Measurements from ENCODE around the gene CENPE. TPM values are rescaled to one million over a fixed set of nuclear protein-coding genes. Genes with fewer than 3 reads are reported as not detected.

Gene CENPE
- total and polyA plus RNA-seq, 4 donors = 0.25 to 20.9 (median 0.72) TPM

GRCh38 chr4:103150677-103151076 is 47.5 kb downstream of the CENPE start:
- H3K9me3 ChIP-seq (ENCODE audit: control insufficient read depth in 4 of 4, low read length in 3 of 4) = no peaks in the 10 kb centered on the region
- 99% methylated on average over 1 of the region's 1 CpG for WGBS
- H3K27me3 ChIP-seq (ENCODE audit: control insufficient read depth in 4 of 4, insufficient read depth in 4 of 4, low read length in 3 of 4) = no peaks in the 10 kb centered on the region
- TF ChIP-seq YY1 (IDR thresholded peaks at IDR 0.05) (no peak), RAD21 (IDR thresholded peaks at IDR 0.05) (no peak), HNF4G (IDR thresholded peaks at IDR 0.05) (no peak), NR2F2 (IDR thresholded peaks at IDR 0.05) (no peak)
- DNase-seq (ENCODE audit: low spot score) = no peak
- no peak overlapping the region for H3K4me3 ChIP-seq (ENCODE audit: low read depth in 1 of 3, low read length in 3 of 3)
- no peak overlapping the region for H3K27ac ChIP-seq (ENCODE audit: low read depth in 1 of 2, low read length in 2 of 2)
- no peaks in the 10 kb centered on the region for H3K36me3 ChIP-seq (ENCODE audit: control insufficient read depth in 4 of 4, insufficient read depth in 3 of 4, low read depth in 1 of 4, low read length in 3 of 4)
- no peak overlapping the region for H3K9ac ChIP-seq (ENCODE audit: low read depth in 1 of 2, low read length in 2 of 2)
- no peaks in the 10 kb centered on the region for H3K4me1 ChIP-seq (ENCODE audit: control insufficient read depth in 4 of 4, insufficient read depth in 4 of 4, low read length in 3 of 4)

GRCh38 chr4:103144926-103145325 is 53.2 kb downstream of the CENPE start:
- H3K27ac ChIP-seq (ENCODE audit: low read depth in 1 of 2, low read length in 2 of 2) = no peak overlapping the region

More at GRCh38 chr4:103144926-103145325, 53.2 kb downstream of the CENPE start:
- Histone ChIP-seq H3K27me3 (ENCODE audit: control insufficient read depth in 4 of 4, insufficient read depth in 4 of 4, low read length in 3 of 4) (no peaks in the 10 kb centered on the region), H3K36me3 (ENCODE audit: control insufficient read depth in 4 of 4, insufficient read depth in 3 of 4, low read depth in 1 of 4, low read length in 3 of 4) (no peaks in the 10 kb centered on the region), H3K9ac (ENCODE audit: low read depth in 1 of 2, low read length in 2 of 2) (no peak overlapping the region), H3K9me3 (ENCODE audit: control insufficient read depth in 4 of 4, low read length in 3 of 4) (no peaks in the 10 kb centered on the region), H3K4me3 (ENCODE audit: low read depth in 1 of 3, low read length in 3 of 3) (no peak overlapping the region), H3K4me1 (ENCODE audit: control insufficient read depth in 4 of 4, insufficient read depth in 4 of 4, low read length in 3 of 4) (no peaks in the 10 kb centered on the region)
- 95% methylated on average over 4 of the region's 4 CpGs for WGBS
- DNase-seq (ENCODE audit: low spot score) = no peak
- TF ChIP-seq SP1 (IDR thresholded peaks at IDR 0.05) = no peak
- no peak for TF ChIP-seq FOXA1 (IDR thresholded peaks at IDR 0.05)
- no peak for TF ChIP-seq GABPA (IDR thresholded peaks at IDR 0.05 in 1 of 2, conservative IDR thresholded peaks at IDR 0.05 in 1 of 2)
- no peak for TF ChIP-seq REST (IDR thresholded peaks at IDR 0.05)
- TF ChIP-seq YY1 (IDR thresholded peaks at IDR 0.05) = no peak
- TF ChIP-seq MAX (IDR thresholded peaks at IDR 0.05) = no peak
- TF ChIP-seq ATF3 (IDR thresholded peaks at IDR 0.05) = no peak
- no peak for TF ChIP-seq HNF4A (conservative IDR thresholded peaks at IDR 0.05)
- TF ChIP-seq FOXA2 (IDR thresholded peaks at IDR 0.05) = no peak
- no peak for TF ChIP-seq JUND (IDR thresholded peaks at IDR 0.05)
- no peak for TF ChIP-seq NR2F2 (IDR thresholded peaks at IDR 0.05)
- no peak for TF ChIP-seq RXRA (IDR thresholded peaks at IDR 0.05)
- no peak for TF ChIP-seq HNF4G (IDR thresholded peaks at IDR 0.05)
- TF ChIP-seq RAD21 (IDR thresholded peaks at IDR 0.05) = no peak
- no peak for TF ChIP-seq EGR1 (IDR thresholded peaks at IDR 0.05; ENCODE audit: low read depth in 2 of 2)

All from liver (tissue), 9 donors.